ENCODE data around the gene LGMN. TPM values are rescaled to one million over a fixed set of nuclear protein-coding genes. Genes with fewer than 3 reads are reported as not detected.
"Not testable (repeated sequence)": the region's sequence is repeated elsewhere in the genome, so short reads cannot be mapped to it uniquely, and the experiment has no call there.

The LGMN gene
- total RNA-seq, 1 donor from 2014 or later = 1.4 TPM

- DNase-seq = no peak
- peaks cover 34% of the 10 kb centered on the region for H3K27me3 Mint-ChIP-seq
- no peak overlapping the region for H3K4me3 Mint-ChIP-seq
- peaks cover 8% of the 10 kb centered on the region for H3K9me3 Mint-ChIP-seq
- H3K36me3 Mint-ChIP-seq (ENCODE audit: low read depth) = peaks cover 2% of the 10 kb centered on the region
- no peak overlapping the region for H3K27ac Mint-ChIP-seq
- peaks cover 19% of the 10 kb centered on the region for H3K4me1 Mint-ChIP-seq
- intact Hi-C loops (cut with micrococcal nuclease) = no loop called here
Observed at GRCh38 chr14:92754966-92755365, 6.5 kb upstream of the LGMN start.

- DNase-seq = no peak
- no peak overlapping the region for H3K27ac Mint-ChIP-seq
- peaks cover 4% of the 10 kb centered on the region for H3K9me3 Mint-ChIP-seq
- H3K27me3 Mint-ChIP-seq = peaks cover 51% of the 10 kb centered on the region
- H3K36me3 Mint-ChIP-seq (ENCODE audit: low read depth) = no peaks in the 10 kb centered on the region
- H3K4me1 Mint-ChIP-seq = peaks cover 19% of the 10 kb centered on the region
- intact Hi-C loops (cut with micrococcal nuclease) = no loop called here
- no peak overlapping the region for H3K4me3 Mint-ChIP-seq
Observed at GRCh38 chr14:92753250-92753649, 4.8 kb upstream of the LGMN start.

- Mint-ChIP-seq H3K27me3 (peaks cover 65% of the 10 kb centered on the region), H3K27ac (no peak overlapping the region), H3K36me3 (ENCODE audit: low read depth) (no peaks in the 10 kb centered on the region), H3K4me3 (no peak overlapping the region), H3K4me1 (peaks cover 28% of the 10 kb centered on the region), H3K9me3 (peaks cover 4% of the 10 kb centered on the region)
- DNase-seq = no peak
- intact Hi-C loops (cut with micrococcal nuclease) = loop anchor here (2.0 kb wide), 1 partner anchor 15 kb away; no protein-coding TSS in a partner anchor
Observed at GRCh38 chr14:92751819-92752218, 3.4 kb upstream of the LGMN start.

GRCh38 chr14:92750994-92751400 is 2.6 kb upstream of the LGMN start:
- Mint-ChIP-seq H3K27ac (no peak overlapping the region), H3K4me3 (peak overlapping the region; percentile 75), H3K9me3 (peaks cover 4% of the 10 kb centered on the region), H3K4me1 (peaks cover 28% of the 10 kb centered on the region), H3K36me3 (ENCODE audit: low read depth) (no peaks in the 10 kb centered on the region), H3K27me3 (peaks cover 71% of the 10 kb centered on the region)
- intact Hi-C loops (cut with micrococcal nuclease) = loop anchor here (2.0 kb wide), 1 partner anchor 14 kb away; no protein-coding TSS in a partner anchor
- no peak for DNase-seq

- Mint-ChIP-seq H3K4me3 (peak overlapping the region; percentile 75), H3K27me3 (peaks cover 77% of the 10 kb centered on the region), H3K4me1 (peaks cover 28% of the 10 kb centered on the region)
- not testable (repeated sequence) for H3K36me3 Mint-ChIP-seq (ENCODE audit: low read depth); H3K9me3 Mint-ChIP-seq; H3K27ac Mint-ChIP-seq
- peak; percentile 69 for DNase-seq
- intact Hi-C loops (cut with micrococcal nuclease) = loop anchor here (2.0 kb wide), 1 partner anchor 13 kb away; no protein-coding TSS in a partner anchor
Observed at GRCh38 chr14:92750222-92750728, 1.8 kb upstream of the LGMN start.

- Mint-ChIP-seq H3K4me1 (peaks cover 28% of the 10 kb centered on the region), H3K27ac (no peak overlapping the region), H3K36me3 (ENCODE audit: low read depth) (no peaks in the 10 kb centered on the region), H3K4me3 (peak overlapping the region; percentile 70), H3K9me3 (peaks cover 4% of the 10 kb centered on the region), H3K27me3 (peaks cover 67% of the 10 kb centered on the region)
- DNase-seq = no peak
- intact Hi-C loops (cut with micrococcal nuclease) = loop anchor here (1.0 to 5.0 kb wide), 2 partner anchors 21 to 35 kb away; no protein-coding TSS in a partner anchor
Observed at GRCh38 chr14:92747701-92748258, 647 bp downstream of the LGMN start.

GRCh38 chr14:92744198-92744597 is 4.2 kb downstream of the LGMN start:
- Mint-ChIP-seq H3K27me3 (peaks cover 54% of the 10 kb centered on the region), H3K4me3 (no peak overlapping the region), H3K36me3 (ENCODE audit: low read depth) (no peaks in the 10 kb centered on the region), H3K27ac (no peak overlapping the region), H3K9me3 (peaks cover under 1% of the 10 kb centered on the region), H3K4me1 (peaks cover 18% of the 10 kb centered on the region)
- DNase-seq = no peak
- intact Hi-C loops (cut with micrococcal nuclease) = no loop called here

GRCh38 chr14:92740440-92740839 is 8.0 kb downstream of the LGMN start:
- no peak for DNase-seq
- H3K27ac Mint-ChIP-seq = no peak overlapping the region
- peaks cover 10% of the 10 kb centered on the region for H3K4me1 Mint-ChIP-seq
- peaks cover 35% of the 10 kb centered on the region for H3K27me3 Mint-ChIP-seq
- no peak overlapping the region for H3K4me3 Mint-ChIP-seq
- H3K36me3 Mint-ChIP-seq (ENCODE audit: low read depth) = no peaks in the 10 kb centered on the region
- intact Hi-C loops (cut with micrococcal nuclease) = no loop called here
- H3K9me3 Mint-ChIP-seq = no peaks in the 10 kb centered on the region

- Mint-ChIP-seq H3K4me1 (peaks cover 10% of the 10 kb centered on the region), H3K27ac (no peak overlapping the region), H3K4me3 (peak overlapping the region; percentile 29), H3K9me3 (no peaks in the 10 kb centered on the region), H3K36me3 (ENCODE audit: low read depth) (no peaks in the 10 kb centered on the region), H3K27me3 (peaks cover 43% of the 10 kb centered on the region)
- DNase-seq = no peak
- intact Hi-C loops (cut with micrococcal nuclease) = loop anchor here (2.0 kb wide), 1 partner anchor 13 kb away; no protein-coding TSS in a partner anchor
Observed at GRCh38 chr14:92737619-92738188, 10.7 kb downstream of the LGMN start.

- H3K4me1 Mint-ChIP-seq = peaks cover 10% of the 10 kb centered on the region
- peaks cover 46% of the 10 kb centered on the region for H3K27me3 Mint-ChIP-seq
- H3K9me3 Mint-ChIP-seq = no peaks in the 10 kb centered on the region
- intact Hi-C loops (cut with micrococcal nuclease) = loop anchor here (2.0 kb wide), 1 partner anchor 14 kb away; no protein-coding TSS in a partner anchor
- H3K36me3 Mint-ChIP-seq (ENCODE audit: low read depth) = no peaks in the 10 kb centered on the region
- DNase-seq = no peak
- peak overlapping the region; percentile 29 for H3K4me3 Mint-ChIP-seq
- H3K27ac Mint-ChIP-seq = peak overlapping the region; percentile 3
Observed at GRCh38 chr14:92737206-92737605, 11.2 kb downstream of the LGMN start.

- Mint-ChIP-seq H3K27ac (no peak overlapping the region), H3K36me3 (ENCODE audit: low read depth) (peaks cover 4% of the 10 kb centered on the region), H3K27me3 (peaks cover 48% of the 10 kb centered on the region), H3K9me3 (peaks cover 8% of the 10 kb centered on the region), H3K4me1 (peaks cover 10% of the 10 kb centered on the region), H3K4me3 (no peak overlapping the region)
- intact Hi-C loops (cut with micrococcal nuclease) = no loop called here
- no peak for DNase-seq
Observed at GRCh38 chr14:92735344-92735743, 13.1 kb downstream of the LGMN start.

GRCh38 chr14:92734618-92735017 is 13.8 kb downstream of the LGMN start:
- intact Hi-C loops (cut with micrococcal nuclease) = no loop called here
- no peak overlapping the region for H3K27ac Mint-ChIP-seq
- H3K4me1 Mint-ChIP-seq = peaks cover 14% of the 10 kb centered on the region
- H3K4me3 Mint-ChIP-seq = no peak overlapping the region
- H3K9me3 Mint-ChIP-seq = peaks cover 8% of the 10 kb centered on the region
- H3K27me3 Mint-ChIP-seq = peaks cover 46% of the 10 kb centered on the region
- no peak for DNase-seq
- peaks cover 4% of the 10 kb centered on the region for H3K36me3 Mint-ChIP-seq (ENCODE audit: low read depth)

- no peak for DNase-seq
- Mint-ChIP-seq H3K27ac (no peak overlapping the region), H3K9me3 (peaks cover 8% of the 10 kb centered on the region), H3K4me3 (no peak overlapping the region), H3K36me3 (ENCODE audit: low read depth) (peaks cover 4% of the 10 kb centered on the region), H3K27me3 (peaks cover 51% of the 10 kb centered on the region), H3K4me1 (peaks cover 23% of the 10 kb centered on the region)
- intact Hi-C loops (cut with micrococcal nuclease) = no loop called here
Observed at GRCh38 chr14:92733007-92733406, 15.4 kb downstream of the LGMN start.

GRCh38 chr14:92731622-92732115 is 16.8 kb downstream of the LGMN start:
- intact Hi-C loops (cut with micrococcal nuclease) = no loop called here
- H3K9me3 Mint-ChIP-seq = peaks cover 11% of the 10 kb centered on the region
- peaks cover 7% of the 10 kb centered on the region for H3K36me3 Mint-ChIP-seq (ENCODE audit: low read depth)
- peaks cover 53% of the 10 kb centered on the region for H3K27me3 Mint-ChIP-seq
- no peak for DNase-seq
- peaks cover 17% of the 10 kb centered on the region for H3K4me1 Mint-ChIP-seq
- no peak overlapping the region for H3K4me3 Mint-ChIP-seq
- H3K27ac Mint-ChIP-seq = no peak overlapping the region

All from activated CD4-positive, alpha-beta T cell treated with anti-CD3 and anti-CD28 coated beads, Interleukin-2, amount 10 ng/mL, durations not matched to agents 24 days and 14 days (primary cell).